B cell (primary cell): ENCODE results near the gene PCBP3.
"Not testable (repeated sequence)": the region's sequence is repeated elsewhere in the genome, so short reads cannot be mapped to it uniquely, and the experiment has no call there.

Experiments used
- CTCF ChIP-seq: fragments of 200-600 bp; IDR thresholded peaks from one replicate; pipeline ENCODE4 v1.8.0; 2022; ENCODE audit warnings: antibody characterized with exemption, mild to moderate bottlenecking
- EZH2 ChIP-seq: IDR thresholded peaks from 2 replicates; pipeline ENCODE4 v1.6.1; 2012; ENCODE audit warnings: borderline replicate concordance, low read depth, mild to moderate bottlenecking, moderate library complexity, low read length; ENCODE audit not compliant: insufficient read depth, poor library complexity, severe bottlenecking

GRCh38 chr21:45852386-45852785, 208.9 kb downstream of the PCBP3 start:
- TF ChIP-seq CTCF, EZH2: not testable (repeated sequence)
